IMR-90 (cell line): ENCODE measurements around the gene STK40. TPM values are rescaled to one million over a fixed set of nuclear protein-coding genes. Genes with fewer than 3 reads are reported as not detected.

Source experiments
- ATAC-seq: fragments of 200-7000 bp; cut with Tn5 transposase; 2 replicates; pipeline ENCODE4 v1.9.1; 2020; ENCODE audit warnings: low read depth, mild to moderate bottlenecking, moderate library complexity
- BruUV-seq: library from RNA; stranded (reverse); fragments of 400-500 nt; replicated peaks from 2 replicates; lab custom pipeline; 2021; lab: Mats Ljungman, UMichigan
- CTCF ChIA-PET: fragments of 300-600 bp; formaldehyde crosslinking; extraction: SDS; loops from one replicate; lab custom pipeline; 2021; ENCODE audit warnings: antibody characterized with exemption; lab: Yijun Ruan, JAX
- POLR2A ChIA-PET: fragments of 300-600 bp; sonication (Branson Sonifier 250); formaldehyde crosslinking; loops from one replicate; lab custom pipeline; 2022; ENCODE audit warnings: antibody characterized with exemption; ENCODE audit not compliant: unreplicated experiment; lab: Charles Lee
- DNase-seq: peaks from one replicate; pipeline ENCODE4 v3.0.0; 2013
- H2AFZ ChIP-seq: replicated peaks from 2 replicates; pipeline ENCODE3; 2013; ENCODE audit warnings: low read length, mild to moderate bottlenecking; ENCODE audit not compliant: poor library complexity
- H2AK5ac ChIP-seq: 2 replicates; pipeline ENCODE4 v1.6.1; 2013; ENCODE audit warnings: low read depth, low read length, inconsistent platforms
- H2AK9ac ChIP-seq: replicated peaks from 2 replicates; pipeline ENCODE3; 2013; ENCODE audit warnings: mild to moderate bottlenecking, low read depth, low read length, moderate library complexity; ENCODE audit not compliant: poor library complexity
- H2BK120ac ChIP-seq: 2 replicates; pipeline ENCODE4 v1.6.1; 2013; ENCODE audit warnings: low read depth, low read length, inconsistent platforms
- H2BK15ac ChIP-seq: 3 replicates; pipeline ENCODE4 v1.6.1; 2013; ENCODE audit warnings: low read depth, low read length, inconsistent platforms
- H2BK20ac ChIP-seq: 2 replicates; pipeline ENCODE4 v1.6.1; 2013; ENCODE audit warnings: low read depth, mild to moderate bottlenecking, inconsistent platforms, low read length, moderate library complexity
- H2BK5ac ChIP-seq: 2 replicates; pipeline ENCODE4 v1.6.1; 2013; ENCODE audit warnings: mild to moderate bottlenecking, low read depth, low read length, inconsistent platforms; ENCODE audit not compliant: poor library complexity, severe bottlenecking
- H3K14ac ChIP-seq: replicated peaks from 2 replicates; pipeline ENCODE4 v1.6.1; 2013; ENCODE audit warnings: low read depth, low read length, inconsistent platforms
- H3K18ac ChIP-seq: 2 replicates; pipeline ENCODE4 v1.6.1; 2013; ENCODE audit warnings: low read depth, low read length, control low read depth
- H3K23ac ChIP-seq: 2 replicates; pipeline ENCODE4 v1.6.1; 2013; ENCODE audit warnings: low read depth, low read length, inconsistent platforms
- H3K27ac ChIP-seq: 2 replicates; pipeline ENCODE4 v1.5.1; 2013; ENCODE audit warnings: mild to moderate bottlenecking, control low read depth, low read length; ENCODE audit not compliant: insufficient read depth
- H3K27me3 ChIP-seq: 2 replicates; pipeline ENCODE4 v1.6.1; 2013; ENCODE audit warnings: low read length; ENCODE audit not compliant: control insufficient read depth, insufficient read depth
- H3K36me3 ChIP-seq: 2 replicates; pipeline ENCODE4 v1.6.1; 2013; ENCODE audit warnings: low read length, mixed read lengths; ENCODE audit not compliant: control insufficient read depth, insufficient read depth
- H3K4ac ChIP-seq: 2 replicates; pipeline ENCODE4 v1.6.1; 2013; ENCODE audit warnings: low read depth, low read length, inconsistent platforms
- H3K4me1 ChIP-seq: 2 replicates; pipeline ENCODE4 v1.6.1; 2013; ENCODE audit warnings: low read length, mixed read lengths; ENCODE audit not compliant: control insufficient read depth, insufficient read depth
- H3K4me2 ChIP-seq: 2 replicates; pipeline ENCODE4 v1.6.1; 2013; ENCODE audit warnings: low read depth, mild to moderate bottlenecking, control low read depth, low read length, moderate library complexity
- H3K4me3 ChIP-seq: 2 replicates; pipeline ENCODE4 v1.5.1; 2013; ENCODE audit warnings: low read depth, mild to moderate bottlenecking, control low read depth, low read length, moderate library complexity; ENCODE audit not compliant: insufficient read depth
- H3K56ac ChIP-seq: 2 replicates; pipeline ENCODE4 v1.6.1; 2013; ENCODE audit warnings: low read length, inconsistent platforms; ENCODE audit not compliant: insufficient read depth; ENCODE audit errors: extremely low read depth
- H3K79me1 ChIP-seq, 2 experiments: 2 replicates each; pipeline ENCODE4 v1.6.1; 2013; ENCODE audit warnings: low read length in 2 of 2, inconsistent platforms in 1 of 2, low read depth in 1 of 2
- H3K9ac ChIP-seq: 2 replicates; pipeline ENCODE4 v1.6.1; 2013; ENCODE audit warnings: low read depth, low read length, control low read depth
- H3K9me1 ChIP-seq: 2 replicates; pipeline ENCODE4 v1.6.1; 2013; ENCODE audit warnings: low read length, inconsistent platforms; ENCODE audit not compliant: insufficient read depth
- H3K9me3 ChIP-seq: 2 replicates; pipeline ENCODE4 v1.6.1; 2013; ENCODE audit warnings: low read length; ENCODE audit not compliant: control insufficient read depth, insufficient read depth
- H4K20me1 ChIP-seq: 2 replicates; pipeline ENCODE4 v1.6.1; 2013; ENCODE audit warnings: low read length, inconsistent platforms; ENCODE audit not compliant: insufficient read depth
- H4K5ac ChIP-seq: 2 replicates; pipeline ENCODE4 v1.6.1; 2013; ENCODE audit warnings: mild to moderate bottlenecking, low read depth, low read length, control low read depth
- H4K8ac ChIP-seq, 2 experiments: 2 replicates each; pipeline ENCODE4 v1.6.1; 2013; ENCODE audit warnings: low read depth in 2 of 2, low read length in 2 of 2, control low read depth in 1 of 2, inconsistent platforms in 1 of 2
- H4K91ac ChIP-seq: 2 replicates; pipeline ENCODE4 v1.6.1; 2013; ENCODE audit warnings: low read depth, low read length, inconsistent platforms; ENCODE audit not compliant: insufficient read depth
- BHLHE40 ChIP-seq: fragments of 150-350 bp; IDR thresholded peaks from 2 replicates; pipeline ENCODE4 v1.6.1; 2016; ENCODE audit warnings: mild to moderate bottlenecking, low read depth, low read length
- CEBPB ChIP-seq: IDR thresholded peaks from 2 replicates; pipeline ENCODE4 v1.6.1; 2012; ENCODE audit warnings: low read depth, low read length, improper control_type of control experiment
- CHD1 ChIP-seq: IDR thresholded peaks from 2 replicates; pipeline ENCODE4 v1.6.1; 2012; ENCODE audit warnings: low read depth, low read length, improper control_type of control experiment
- CTCF ChIP-seq: conservative IDR thresholded peaks from 2 replicates; pipeline ENCODE4 v1.5.1; 2012; ENCODE audit warnings: mild to moderate bottlenecking, low read depth, low read length, improper control_type of control experiment
- ELK1 ChIP-seq: fragments of 150-350 bp; IDR thresholded peaks from 2 replicates; pipeline ENCODE4 v1.6.1; 2016; ENCODE audit warnings: low read depth, mild to moderate bottlenecking, low read length, moderate library complexity, borderline replicate concordance
- FOS ChIP-seq: fragments of 150-350 bp; IDR thresholded peaks from 2 replicates; pipeline ENCODE4 v1.6.1; 2016; ENCODE audit warnings: low read depth, low read length
- MAFK ChIP-seq: IDR thresholded peaks from 2 replicates; pipeline ENCODE4 v1.6.1; 2012; ENCODE audit warnings: low read depth, low read length, improper control_type of control experiment
- MAZ ChIP-seq: IDR thresholded peaks from 2 replicates; pipeline ENCODE4 v1.6.1; 2012; ENCODE audit warnings: low read depth, mild to moderate bottlenecking, low read length, improper control_type of control experiment, moderate library complexity, borderline replicate concordance
- MXI1 ChIP-seq: IDR thresholded peaks from 2 replicates; pipeline ENCODE4 v1.6.1; 2012; ENCODE audit warnings: low read depth, mild to moderate bottlenecking, low read length, moderate library complexity, borderline replicate concordance
- NFE2L2 ChIP-seq: fragments of 150-350 bp; IDR thresholded peaks from 2 replicates; pipeline ENCODE4 v1.6.1; 2016; ENCODE audit warnings: low read depth, mild to moderate bottlenecking, low read length
- POLR2A ChIP-seq: IDR thresholded peaks from 2 replicates; pipeline ENCODE4 v1.6.1; 2012; ENCODE audit warnings: mild to moderate bottlenecking, low read depth, low read length
- RAD21 ChIP-seq: IDR thresholded peaks from 2 replicates; pipeline ENCODE4 v1.6.1; 2012; ENCODE audit warnings: low read length, improper control_type of control experiment
- RCOR1 ChIP-seq: IDR thresholded peaks from 2 replicates; pipeline ENCODE4 v1.6.1; 2012; ENCODE audit warnings: mild to moderate bottlenecking, low read length, improper control_type of control experiment; ENCODE audit not compliant: insufficient replicate concordance
- RFX5 ChIP-seq: IDR thresholded peaks from 2 replicates; pipeline ENCODE4 v1.8.0; 2012; ENCODE audit warnings: low read depth, mild to moderate bottlenecking, low read length, moderate library complexity
- SMC3 ChIP-seq: fragments of 150-350 bp; IDR thresholded peaks from 2 replicates; pipeline ENCODE4 v1.6.1; 2016; ENCODE audit warnings: low read depth, mild to moderate bottlenecking, antibody characterized with exemption, low read length, moderate library complexity
- USF2 ChIP-seq: fragments of 150-350 bp; IDR thresholded peaks from 2 replicates; pipeline ENCODE4 v1.6.1; 2017; ENCODE audit warnings: mild to moderate bottlenecking, antibody characterized with exemption, low read length, low read depth
- WGBS, 2 experiments: methylation state at CpG; one replicate each; pipeline versions ENCODE4 v1.1.5 to v1.1.7; 2013; ENCODE audit warnings: missing lambda C conversion rate in 2 of 2; ENCODE audit not compliant: insufficient read length in 1 of 2; ENCODE audit errors: extremely low coverage in 2 of 2; 5-methylcytosine and 5-hydroxymethylcytosine counted together
- dilution Hi-C: fragments of 300-500 bp; cut with HindIII; formaldehyde crosslinking; loops from one replicate; pipeline ENCODE4 v1.14.3; 2018; ENCODE audit warnings: low sequenced_read_pairs; ENCODE audit not compliant: unreplicated experiment
- in situ Hi-C: fragments of 300-500 bp; cut with MboI; formaldehyde crosslinking; loops from 3 replicates; pipeline ENCODE4 v1.14.3; 2019; ENCODE audit warnings: low sequenced_read_pairs, inconsistent platforms, mixed read lengths
- intact Hi-C: fragments of 100-400 bp; cut with micrococcal nuclease; formaldehyde crosslinking; loops from 2 replicates; pipeline ENCODE4 v1.10.0; 2022
- polyA plus RNA-seq, 3 experiments: library from polyadenylated mRNA; depleted of rRNA; stranded (reverse); fragments of >200 nt; gene quantifications; 2 replicates each; pipeline ENCODE4 v1.2.3, GENCODE V29; 2012; ENCODE audit warnings: low replicate concordance in 1 of 3
- total RNA-seq: library from RNA; depleted of rRNA; stranded (reverse); fragments of >200 nt; gene quantifications from 2 replicates; pipeline ENCODE4 v1.2.3, GENCODE V29; 2012

The STK40 gene
- total and polyA plus RNA-seq, 2 of the 4 experiments (the other 2 are of a cell fraction) = 16.0 to 29.9 TPM

GRCh38 chr1:36382231-36382630, 3.5 kb downstream of the STK40 start:
- ATAC-seq = no peak
- no peaks in the 10 kb centered on the region for H3K9me3 ChIP-seq

More at GRCh38 chr1:36382231-36382630, 3.5 kb downstream of the STK40 start:
- H3K27me3 ChIP-seq = no peaks in the 10 kb centered on the region
- intact Hi-C loops (no loop called here), in situ Hi-C loops (no loop called here), dilution Hi-C loops (no loop called here)
- H2AK9ac ChIP-seq = no peak overlapping the region
- H4K20me1 ChIP-seq = peaks cover 69% of the 10 kb centered on the region
- H2BK15ac ChIP-seq = no peak overlapping the region
- H4K8ac ChIP-seq = no peak overlapping the region
- H4K91ac ChIP-seq = no peak overlapping the region
- H2AK5ac ChIP-seq = no peak overlapping the region
- no peak overlapping the region for H3K14ac ChIP-seq
- no peak overlapping the region for H3K56ac ChIP-seq
- H3K27ac ChIP-seq = no peak overlapping the region
- no peak overlapping the region for H2BK5ac ChIP-seq
- no peak overlapping the region for H4K5ac ChIP-seq
- WGBS, 2 experiments = 90% methylated on average over 4 of the region's 9 CpGs; no CpG with 5 or more reads in 1 of the 2 experiments
- H3K79me1 ChIP-seq = peaks cover 10 to 73% of the 10 kb centered on the region in 2 experiments
- DNase-seq = no peak
- no peak overlapping the region for H3K4me3 ChIP-seq
- no peak for TF ChIP-seq USF2
- TF ChIP-seq SMC3 = no peak
- no peak for TF ChIP-seq CEBPB
- TF ChIP-seq NFE2L2 = no peak
- TF ChIP-seq RCOR1 = no peak
- no peak for TF ChIP-seq RFX5
- TF ChIP-seq MXI1 = no peak
- TF ChIP-seq ELK1 = no peak
- no peak for TF ChIP-seq CTCF
- no peak for TF ChIP-seq CHD1
- TF ChIP-seq POLR2A = no peak
- TF ChIP-seq BHLHE40 = no peak
- no peak for TF ChIP-seq MAZ
- TF ChIP-seq RAD21 = no peak
- no peak for TF ChIP-seq MAFK
- TF ChIP-seq FOS = no peak
- POLR2A ChIA-PET = no interaction called here
- no peak overlapping the region for H2BK20ac ChIP-seq
- CTCF ChIA-PET = interaction anchor here (1.1 kb wide), 1 partner anchor 40 kb away, joined by 3 read pairs; no protein-coding TSS in a partner anchor
- no peak overlapping the region for H2BK120ac ChIP-seq
- H3K4me2 ChIP-seq = no peak overlapping the region
- H3K9me1 ChIP-seq = peaks cover 28% of the 10 kb centered on the region
- BruUV-seq = no TSS peak
- H3K9ac ChIP-seq = no peak overlapping the region
- no peak overlapping the region for H2AFZ ChIP-seq
- no peak overlapping the region for H3K4ac ChIP-seq
- no peak overlapping the region for H3K18ac ChIP-seq
- H3K36me3 ChIP-seq = peaks cover 8% of the 10 kb centered on the region
- peaks cover 11% of the 10 kb centered on the region for H3K4me1 ChIP-seq
- H3K23ac ChIP-seq = no peak overlapping the region
